Measurements from ENCODE around the gene RELT.
A peak's percentile ranks its signal among the peaks of the same experiment; 100 is the strongest.

Gene RELT

DNA sequence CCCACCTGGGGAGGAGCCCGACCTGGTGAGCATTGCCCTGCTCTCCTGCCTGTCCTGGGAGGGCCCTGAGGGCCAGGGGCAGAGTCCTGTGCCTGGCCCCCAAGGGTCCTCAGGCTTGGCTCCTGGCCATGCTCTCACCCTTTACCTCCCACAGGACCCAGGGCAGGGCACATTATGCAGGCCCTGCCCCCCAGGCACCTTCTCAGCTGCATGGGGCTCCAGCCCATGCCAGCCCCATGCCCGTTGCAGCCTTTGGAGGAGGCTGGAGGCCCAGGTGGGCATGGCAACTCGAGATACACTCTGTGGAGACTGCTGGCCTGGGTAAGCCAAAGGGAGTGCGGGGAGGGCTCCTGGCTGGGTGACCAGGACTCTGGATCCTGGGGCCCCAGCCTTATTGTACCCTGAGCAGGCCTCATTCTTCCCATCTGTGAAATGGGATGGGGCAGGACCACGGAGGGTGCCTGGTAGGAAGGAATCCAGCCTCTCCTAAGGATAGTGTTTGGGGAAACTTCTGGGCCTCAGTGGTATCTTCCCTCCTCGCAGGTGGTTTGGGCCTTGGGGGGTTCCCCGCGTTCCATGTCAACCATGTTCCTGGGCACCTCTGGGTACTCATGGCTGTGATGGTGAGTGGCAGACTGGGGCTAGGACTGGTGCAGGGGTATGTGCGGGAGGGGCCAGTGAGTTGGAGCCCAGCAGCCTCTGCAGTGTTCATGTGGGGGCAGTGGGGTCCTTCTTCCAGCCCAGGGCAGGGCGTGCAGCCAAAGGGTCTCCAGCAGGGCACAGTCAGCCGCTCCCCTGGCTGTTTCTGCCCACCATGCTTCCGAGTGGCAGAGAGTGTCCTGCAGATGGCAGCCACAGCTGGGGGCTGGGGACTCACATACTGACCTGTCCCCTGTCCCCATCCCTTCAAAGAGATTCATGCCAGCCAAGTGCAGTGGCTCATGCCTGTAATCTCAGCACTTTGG, 14.7 kb downstream of the RELT start:
- no peak for DNase-seq (ENCODE audit: low read depth, low spot score)

DNA sequence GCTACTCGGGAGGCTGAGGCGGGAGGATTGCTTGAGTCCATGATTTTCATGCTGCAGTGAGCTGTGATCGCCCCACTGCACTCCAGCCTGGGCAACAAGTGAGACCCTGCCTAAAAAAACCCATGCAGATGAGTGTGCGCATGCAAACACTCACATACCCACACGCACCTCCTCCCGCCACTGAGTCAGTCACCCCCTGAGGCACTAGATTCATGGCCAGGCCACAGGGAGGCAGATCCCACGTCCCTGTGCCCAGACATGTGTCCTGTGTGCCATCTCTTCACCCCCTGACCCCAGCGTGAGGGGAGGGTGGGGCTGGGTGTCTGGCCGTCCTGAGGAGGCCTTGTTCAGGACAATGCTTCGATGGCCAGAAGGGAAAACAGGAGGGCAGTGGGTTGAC, 15.5 kb downstream of the RELT start:
- DNase-seq (ENCODE audit: low read depth, low spot score), result no peak

DNA sequence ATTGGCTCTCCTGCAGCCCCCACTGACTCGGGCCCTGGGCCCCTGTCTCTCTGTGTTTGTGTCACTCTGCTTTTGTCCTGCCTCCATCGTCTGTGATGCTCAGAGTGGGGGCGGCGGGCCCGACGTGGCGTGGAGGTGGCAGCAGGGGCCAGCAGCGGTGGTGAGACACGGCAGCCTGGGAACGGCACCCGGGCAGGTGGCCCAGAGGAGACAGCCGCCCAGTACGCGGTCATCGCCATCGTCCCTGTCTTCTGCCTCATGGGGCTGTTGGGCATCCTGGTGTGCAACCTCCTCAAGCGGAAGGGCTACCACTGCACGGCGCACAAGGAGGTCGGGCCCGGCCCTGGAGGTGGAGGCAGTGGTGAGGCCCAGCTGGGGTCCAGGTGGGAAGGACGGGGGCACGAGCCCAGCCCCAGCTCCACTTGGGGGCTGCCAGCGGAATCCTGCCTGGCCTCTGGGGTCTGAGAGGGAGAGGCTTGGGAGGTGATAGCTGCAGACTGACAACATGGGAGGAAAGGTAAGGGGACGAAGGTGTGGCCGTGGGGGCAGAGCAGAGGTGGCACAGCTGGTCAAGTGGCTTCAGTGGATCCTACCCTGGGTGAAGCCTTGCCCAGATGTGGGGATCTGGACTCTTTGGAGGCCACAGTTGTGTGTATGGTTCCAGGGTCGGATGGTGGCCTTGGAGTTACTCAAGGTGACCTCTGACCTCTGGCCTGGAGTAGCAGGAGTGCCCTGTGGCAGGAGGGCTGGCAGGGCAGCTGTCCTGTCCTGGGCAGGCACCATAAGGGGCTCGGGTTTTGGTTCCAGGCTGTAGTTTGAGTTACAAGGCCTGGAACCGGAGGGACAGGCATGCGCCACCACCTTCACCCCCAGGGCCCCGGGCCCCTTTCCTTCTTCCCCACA, 16.2 kb downstream of the RELT start:
- no peak for DNase-seq (ENCODE audit: low read depth, low spot score)

DNA sequence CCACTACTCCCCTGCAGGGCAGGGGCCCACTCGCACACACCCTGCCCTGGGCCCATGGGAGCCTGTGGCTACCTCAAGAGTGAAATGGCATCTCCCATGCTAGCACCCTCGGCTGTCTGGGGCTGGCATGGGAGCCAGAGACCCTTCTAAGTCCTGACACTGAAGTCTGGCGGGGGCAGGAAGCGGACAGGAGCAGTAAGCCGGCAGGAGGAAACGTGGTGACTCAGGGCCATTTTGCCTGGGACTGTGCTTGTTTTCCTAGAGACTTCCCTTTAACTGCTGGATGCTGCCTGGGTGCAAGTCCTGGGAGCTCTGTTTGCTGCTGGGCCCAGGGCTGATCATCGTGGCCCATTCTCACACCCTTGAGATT, 16.8 kb downstream of the RELT start:
- no peak for DNase-seq (ENCODE audit: low read depth, low spot score)

- DNase-seq (ENCODE audit: low read depth, low spot score), result peak; percentile 68
These were observed 17.5 kb downstream of the RELT start for GRCh38 chr11:73393479-73394415.

DNA sequence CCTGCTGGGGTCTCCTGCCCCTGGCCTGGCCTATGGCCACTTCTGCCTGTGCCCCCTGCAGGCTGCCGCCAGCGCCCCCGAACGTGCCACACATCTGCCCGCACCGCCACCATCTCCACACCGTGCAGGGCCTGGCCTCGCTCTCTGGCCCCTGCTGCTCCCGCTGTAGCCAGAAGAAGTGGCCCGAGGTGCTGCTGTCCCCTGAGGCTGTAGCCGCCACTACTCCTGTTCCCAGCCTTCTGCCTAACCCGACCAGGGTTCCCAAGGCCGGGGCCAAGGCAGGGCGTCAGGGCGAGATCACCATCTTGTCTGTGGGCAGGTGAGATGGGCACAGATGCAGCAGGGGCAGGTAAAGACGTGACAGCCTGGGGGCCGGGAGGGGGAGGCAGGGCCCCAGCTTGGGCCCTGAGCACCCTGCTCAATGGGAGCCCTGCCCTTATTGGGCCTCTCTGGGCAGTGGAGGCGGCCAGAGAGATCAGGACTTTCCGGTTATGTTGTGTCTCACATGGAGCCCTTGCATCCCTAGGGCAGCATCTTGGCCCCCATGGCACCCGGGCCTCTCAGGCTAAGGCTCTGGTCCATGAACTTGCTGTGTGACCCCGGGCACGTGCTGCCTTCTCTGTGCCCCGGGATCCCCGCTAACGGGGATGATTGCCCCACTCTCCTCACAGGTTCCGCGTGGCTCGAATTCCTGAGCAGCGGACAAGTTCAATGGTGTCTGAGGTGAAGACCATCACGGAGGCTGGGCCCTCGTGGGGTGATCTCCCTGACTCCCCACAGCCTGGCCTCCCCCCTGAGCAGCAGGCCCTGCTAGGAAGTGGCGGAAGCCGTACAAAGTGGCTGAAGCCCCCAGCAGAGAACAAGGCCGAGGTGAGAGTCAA, 18.5 kb downstream of the RELT start:
- DNase-seq (ENCODE audit: low read depth, low spot score), result no peak

- no peak for DNase-seq (ENCODE audit: low read depth, low spot score)
These were observed 19.4 kb downstream of the RELT start for GRCh38 chr11:73395297-73396208.

- DNase-seq (ENCODE audit: low read depth, low spot score), result no peak
These were observed 20.2 kb downstream of the RELT start for GRCh38 chr11:73396251-73396930.

GRCh38 chr11:73396985-73397384, 20.8 kb downstream of the RELT start:
- DNase-seq (ENCODE audit: low read depth, low spot score), result no peak

- no peak for DNase-seq (ENCODE audit: low read depth, low spot score)
These were observed 21.4 kb downstream of the RELT start for GRCh38 chr11:73397468-73398131.

GRCh38 chr11:73398132-73398526, 21.9 kb downstream of the RELT start:
- DNase-seq (ENCODE audit: low read depth, low spot score), result no peak

GRCh38 chr11:73398721-73399120, 22.5 kb downstream of the RELT start:
- no peak for DNase-seq (ENCODE audit: low read depth, low spot score)

DNA sequence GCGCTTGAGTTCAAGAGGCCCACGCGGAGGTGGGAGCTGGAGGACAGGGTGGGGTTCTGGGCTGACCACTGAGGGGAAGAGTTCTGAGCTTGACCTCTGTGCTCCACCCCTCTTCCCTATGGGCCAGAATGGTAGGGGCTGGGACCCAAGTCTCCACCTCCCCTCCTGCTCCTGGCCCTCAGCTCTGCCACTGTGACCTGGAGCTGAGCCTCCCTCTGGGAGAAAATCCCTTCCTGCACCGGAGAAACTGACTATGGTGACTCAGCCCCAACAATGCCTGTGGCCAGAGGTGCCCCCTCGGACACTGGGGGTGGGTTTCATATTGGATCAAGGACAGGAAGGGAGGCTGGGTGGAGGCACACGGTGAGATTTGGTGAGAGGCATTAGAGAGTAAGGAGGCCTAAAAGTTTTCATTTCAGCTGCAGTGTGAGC, 23.0 kb downstream of the RELT start:
- no peak for DNase-seq (ENCODE audit: low read depth, low spot score)

- no peak for DNase-seq (ENCODE audit: low read depth, low spot score)
These were observed 23.4 kb downstream of the RELT start for GRCh38 chr11:73399636-73400035.

DNA sequence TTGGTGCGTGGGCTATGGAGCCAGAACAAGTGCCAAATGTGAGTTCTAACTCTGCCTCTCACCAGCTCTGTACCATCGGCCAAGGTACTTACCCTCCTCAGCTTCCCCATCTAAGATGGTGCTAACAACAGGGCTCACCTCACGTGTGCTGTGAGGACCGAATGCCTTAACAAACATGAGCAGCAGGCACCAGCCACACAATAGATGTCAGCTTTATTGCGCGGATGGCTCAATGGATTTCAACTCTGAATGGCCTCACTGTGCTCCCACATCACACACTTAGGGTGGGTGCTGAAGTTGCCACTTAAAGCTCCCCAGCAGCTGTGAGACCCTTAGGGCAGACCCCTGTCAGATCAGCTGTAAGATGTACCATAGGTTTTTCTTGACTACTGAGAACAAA, 24.1 kb downstream of the RELT start:
- no peak for DNase-seq (ENCODE audit: low read depth, low spot score)

DNA sequence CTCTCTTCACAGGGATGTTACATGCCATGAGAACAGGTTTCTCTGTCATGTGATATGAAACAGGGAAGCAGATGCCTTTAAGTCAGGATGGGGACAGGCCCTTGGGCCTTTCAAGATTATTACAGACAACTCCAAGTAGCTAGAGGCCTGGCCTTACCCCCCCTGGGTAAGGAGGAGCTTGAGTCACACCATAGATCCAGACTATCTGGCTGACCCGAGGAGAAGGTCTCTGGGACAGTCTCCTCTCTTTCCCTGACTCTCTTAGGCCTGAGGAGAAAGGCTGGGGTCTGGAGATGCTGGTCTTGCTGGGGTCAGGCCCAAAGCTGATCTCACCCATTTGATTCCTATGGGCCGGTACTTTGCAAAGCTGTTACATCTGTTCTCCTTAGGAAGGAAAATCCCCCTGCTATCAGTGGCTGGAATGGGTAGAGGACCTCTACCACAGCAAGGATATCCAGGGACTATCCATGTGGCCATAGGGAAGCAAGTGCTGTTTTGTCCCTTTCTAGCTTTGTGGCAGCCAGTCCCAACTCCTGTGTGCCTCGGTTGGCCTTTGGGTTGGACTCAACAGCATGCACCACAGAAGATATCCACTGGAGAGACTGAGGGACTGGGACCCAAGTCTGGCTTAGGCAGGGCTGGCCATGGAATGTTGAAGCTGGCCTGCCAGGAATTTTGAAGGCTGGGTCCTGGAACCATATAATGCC, 25.2 kb downstream of the RELT start:
- DNase-seq (ENCODE audit: low read depth, low spot score), result no peak
